ENCODE results near the gene SKIC2. TPM values are rescaled to one million over a fixed set of nuclear protein-coding genes. Genes with fewer than 3 reads are reported as not detected.
A peak's percentile ranks its signal among the peaks of the same experiment; 100 is the strongest.
"Not testable (repeated sequence)": the region's sequence is repeated elsewhere in the genome, so short reads cannot be mapped to it uniquely, and the experiment has no call there.

Gene SKIC2
- total and polyA plus RNA-seq, 7 experiments from 2014 or later = 20.1 to 139 (median 93.2) TPM

DNA sequence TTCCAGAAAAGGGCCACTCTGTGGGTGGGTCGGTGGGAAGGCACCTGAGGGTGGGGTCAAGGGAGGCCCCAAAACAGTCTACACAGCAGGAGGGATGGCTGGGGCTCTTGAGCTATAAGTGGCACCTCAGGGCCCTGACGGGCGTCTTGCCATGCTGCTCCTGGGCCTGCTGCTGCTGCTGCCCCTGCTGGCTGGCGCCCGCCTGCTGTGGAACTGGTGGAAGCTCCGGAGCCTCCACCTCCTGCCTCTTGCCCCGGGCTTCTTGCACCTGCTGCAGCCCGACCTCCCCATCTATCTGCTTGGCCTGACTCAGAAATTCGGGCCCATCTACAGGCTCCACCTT lies 46.5 kb downstream of the SKIC2 start:
- H3K27ac Mint-ChIP-seq = peak overlapping the region in 4 of 9 donors; percentile 61 to 90 (median 82)
- ATAC-seq; intact Hi-C loops (cut with micrococcal nuclease); H3K27me3 ChIP-seq (ENCODE audit: control insufficient read depth in 2 of 2, insufficient read depth in 2 of 2, low read length in 2 of 2); H3K9me3 ChIP-seq (ENCODE audit: control insufficient read depth in 2 of 3, low read length in 3 of 3); H3K27ac ChIP-seq (ENCODE audit: low read depth, low read length); H3K36me3 Mint-ChIP-seq; H3K36me3 ChIP-seq (ENCODE audit: control insufficient read depth in 2 of 3, insufficient read depth in 3 of 3, low read length in 3 of 3); CTCF ChIA-PET; H3K27me3 Mint-ChIP-seq; H3K4me3 ChIP-seq (ENCODE audit: low read length); POLR2A ChIA-PET; H3K4me1 ChIP-seq (ENCODE audit: control insufficient read depth in 2 of 2, insufficient read depth in 2 of 2, low read length in 2 of 2); H3K9me3 Mint-ChIP-seq: not testable (repeated sequence)
- H3K4me1 Mint-ChIP-seq = peaks cover 0 to 11% (median 9%) of the 10 kb centered on the region in 7 donors
- H3K4me3 Mint-ChIP-seq = peak overlapping the region in 1 of 10 donors; percentile 52
- peak in 1 of 9 donors; percentile 6 for DNase-seq

DNA sequence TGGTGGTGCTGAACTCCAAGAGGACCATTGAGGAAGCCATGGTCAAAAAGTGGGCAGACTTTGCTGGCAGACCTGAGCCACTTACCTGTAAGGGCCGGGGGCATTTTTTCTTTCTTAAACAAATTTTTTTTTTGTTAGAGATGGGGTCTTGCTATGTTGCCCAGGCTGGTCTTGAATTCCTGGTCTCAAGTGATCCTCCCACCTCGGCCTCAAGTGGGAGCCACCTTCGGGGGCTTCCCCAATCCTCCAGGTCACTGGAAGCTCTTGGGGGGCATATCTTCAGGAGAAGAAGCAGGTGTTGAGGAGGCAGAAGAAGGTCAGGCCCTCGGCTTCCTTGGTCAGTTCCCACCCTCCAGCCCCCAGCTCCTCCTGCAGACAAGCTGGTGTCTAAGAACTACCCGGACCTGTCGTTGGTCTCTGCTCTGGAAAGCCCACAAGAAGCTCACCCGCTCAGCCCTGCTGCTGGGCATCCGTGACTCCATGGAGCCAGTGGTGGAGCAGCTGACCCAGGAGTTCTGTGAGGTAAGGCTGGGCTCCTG lies 47.1 kb downstream of the SKIC2 start:
- H3K4me1 ChIP-seq (ENCODE audit: control insufficient read depth in 2 of 2, insufficient read depth in 2 of 2, low read length in 2 of 2); H3K27ac ChIP-seq (ENCODE audit: low read depth, low read length); H3K4me3 ChIP-seq (ENCODE audit: low read length); H3K27me3 Mint-ChIP-seq; H3K36me3 ChIP-seq (ENCODE audit: control insufficient read depth in 2 of 3, insufficient read depth in 3 of 3, low read length in 3 of 3); intact Hi-C loops (cut with micrococcal nuclease); H3K27ac Mint-ChIP-seq; H3K4me3 Mint-ChIP-seq; POLR2A ChIA-PET; CTCF ChIA-PET; H3K36me3 Mint-ChIP-seq; H3K9me3 ChIP-seq (ENCODE audit: control insufficient read depth in 2 of 3, low read length in 3 of 3); H3K27me3 ChIP-seq (ENCODE audit: control insufficient read depth in 2 of 2, insufficient read depth in 2 of 2, low read length in 2 of 2); ATAC-seq; H3K9me3 Mint-ChIP-seq: not testable (repeated sequence)
- peak in 1 of 9 donors; percentile 7 for DNase-seq
- H3K4me1 Mint-ChIP-seq = peaks cover 0 to 11% (median 9%) of the 10 kb centered on the region in 7 donors

DNA sequence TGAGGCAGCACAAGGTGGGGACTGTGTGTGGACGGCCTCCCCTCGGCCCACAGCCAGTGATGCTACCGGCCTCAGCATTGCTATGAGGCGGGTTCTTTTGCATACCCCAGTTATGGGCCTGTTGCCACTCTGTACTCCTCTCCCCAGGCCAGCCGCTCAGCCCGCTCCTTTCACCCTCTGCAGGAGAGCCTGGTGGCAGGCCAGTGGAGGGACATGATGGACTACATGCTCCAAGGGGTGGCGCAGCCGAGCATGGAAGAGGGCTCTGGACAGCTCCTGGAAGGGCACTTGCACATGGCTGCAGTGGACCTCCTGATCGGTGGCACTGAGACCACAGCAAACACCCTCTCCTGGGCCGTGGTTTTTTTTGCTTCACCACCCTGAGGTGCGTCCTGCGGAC lies 48.1 kb downstream of the SKIC2 start:
- H3K4me3 Mint-ChIP-seq; H3K9me3 Mint-ChIP-seq; H3K9me3 ChIP-seq (ENCODE audit: control insufficient read depth in 2 of 3, low read length in 3 of 3); intact Hi-C loops (cut with micrococcal nuclease); H3K27me3 Mint-ChIP-seq; H3K4me3 ChIP-seq (ENCODE audit: low read length); H3K36me3 ChIP-seq (ENCODE audit: control insufficient read depth in 2 of 3, insufficient read depth in 3 of 3, low read length in 3 of 3); ATAC-seq; POLR2A ChIA-PET; H3K27ac ChIP-seq (ENCODE audit: low read depth, low read length); H3K27me3 ChIP-seq (ENCODE audit: control insufficient read depth in 2 of 2, insufficient read depth in 2 of 2, low read length in 2 of 2); DNase-seq; H3K27ac Mint-ChIP-seq; H3K36me3 Mint-ChIP-seq; H3K4me1 ChIP-seq (ENCODE audit: control insufficient read depth in 2 of 2, insufficient read depth in 2 of 2, low read length in 2 of 2); CTCF ChIA-PET: not testable (repeated sequence)
- H3K4me1 Mint-ChIP-seq = peaks cover 0 to 11% (median 9%) of the 10 kb centered on the region in 7 donors

DNA sequence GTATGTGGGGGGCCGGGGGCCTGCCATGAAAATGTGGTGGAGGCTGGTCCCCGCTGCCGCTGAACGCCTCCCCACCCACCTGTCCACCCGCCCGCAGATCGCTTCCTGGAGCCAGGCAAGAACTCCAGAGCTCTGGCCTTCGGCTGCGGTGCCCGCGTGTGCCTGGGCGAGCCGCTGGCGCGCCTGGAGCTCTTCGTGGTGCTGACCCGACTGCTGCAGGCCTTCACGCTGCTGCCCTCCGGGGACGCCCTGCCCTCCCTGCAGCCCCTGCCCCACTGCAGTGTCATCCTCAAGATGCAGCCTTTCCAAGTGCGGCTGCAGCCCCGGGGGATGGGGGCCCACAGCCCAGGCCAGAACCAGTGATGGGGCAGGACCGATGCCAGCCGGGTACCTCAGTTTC lies 49.1 kb downstream of the SKIC2 start:
- H3K4me3 Mint-ChIP-seq; CTCF ChIA-PET; DNase-seq; intact Hi-C loops (cut with micrococcal nuclease); ATAC-seq; H3K27me3 Mint-ChIP-seq; H3K9me3 Mint-ChIP-seq; H3K36me3 ChIP-seq (ENCODE audit: control insufficient read depth in 2 of 3, insufficient read depth in 3 of 3, low read length in 3 of 3); H3K36me3 Mint-ChIP-seq; H3K27ac ChIP-seq (ENCODE audit: low read depth, low read length); H3K27ac Mint-ChIP-seq; H3K27me3 ChIP-seq (ENCODE audit: control insufficient read depth in 2 of 2, insufficient read depth in 2 of 2, low read length in 2 of 2); H3K4me3 ChIP-seq (ENCODE audit: low read length); H3K4me1 ChIP-seq (ENCODE audit: control insufficient read depth in 2 of 2, insufficient read depth in 2 of 2, low read length in 2 of 2); POLR2A ChIA-PET; H3K9me3 ChIP-seq (ENCODE audit: control insufficient read depth in 2 of 3, low read length in 3 of 3): not testable (repeated sequence)
- peaks cover 0 to 11% (median 9%) of the 10 kb centered on the region in 7 donors for H3K4me1 Mint-ChIP-seq

DNA sequence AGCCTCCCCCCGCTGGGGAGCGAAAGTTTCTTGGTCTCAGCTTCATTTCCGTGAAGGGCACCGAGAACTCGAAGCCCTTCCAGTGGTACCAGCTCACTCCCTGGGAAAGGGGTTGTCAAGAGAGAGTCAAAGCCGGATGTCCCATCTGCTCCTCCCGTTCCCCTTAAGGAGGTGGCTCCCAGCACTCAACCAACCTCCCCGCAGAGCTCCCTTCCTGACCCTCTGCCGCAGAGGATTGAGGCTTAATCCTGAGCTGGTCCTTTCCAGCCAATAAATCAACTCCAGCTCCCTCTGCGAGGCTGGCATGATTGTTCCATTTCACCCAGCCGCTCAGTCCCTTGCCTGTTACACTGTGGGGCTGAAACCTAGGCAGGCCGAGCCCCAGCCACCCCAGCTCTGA lies 49.6 kb downstream of the SKIC2 start:
- H3K36me3 ChIP-seq (ENCODE audit: control insufficient read depth in 2 of 3, insufficient read depth in 3 of 3, low read length in 3 of 3); H3K27ac ChIP-seq (ENCODE audit: low read depth, low read length); H3K4me1 ChIP-seq (ENCODE audit: control insufficient read depth in 2 of 2, insufficient read depth in 2 of 2, low read length in 2 of 2); H3K27me3 ChIP-seq (ENCODE audit: control insufficient read depth in 2 of 2, insufficient read depth in 2 of 2, low read length in 2 of 2); H3K27ac Mint-ChIP-seq; H3K27me3 Mint-ChIP-seq; H3K4me3 ChIP-seq (ENCODE audit: low read length); H3K9me3 ChIP-seq (ENCODE audit: control insufficient read depth in 2 of 3, low read length in 3 of 3); H3K36me3 Mint-ChIP-seq; ATAC-seq; POLR2A ChIA-PET; CTCF ChIA-PET; H3K9me3 Mint-ChIP-seq; H3K4me3 Mint-ChIP-seq; intact Hi-C loops (cut with micrococcal nuclease): not testable (repeated sequence)
- peak in 1 of 9 donors; percentile 5 for DNase-seq
- peaks cover 0 to 11% (median 9%) of the 10 kb centered on the region in 7 donors for H3K4me1 Mint-ChIP-seq

DNA sequence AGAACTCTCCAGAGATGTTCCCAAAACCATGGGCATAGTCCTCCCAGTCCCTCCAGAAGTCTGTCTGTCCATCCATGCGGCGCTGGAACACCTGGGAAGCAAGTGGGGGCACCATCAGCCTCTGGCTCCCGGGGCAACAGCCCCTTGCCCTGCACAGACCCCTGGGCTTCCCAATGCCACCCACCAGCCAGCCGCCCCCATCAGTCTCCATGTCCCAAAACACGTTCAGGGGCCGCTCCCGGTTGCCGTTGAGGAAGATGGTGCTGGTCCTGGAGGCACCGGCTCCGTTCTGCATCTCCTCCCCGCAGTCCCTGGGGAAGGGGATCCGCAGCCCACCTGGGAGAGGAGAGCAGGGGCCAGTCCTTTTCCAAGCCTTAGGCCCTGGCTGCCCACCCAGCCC lies 50.6 kb downstream of the SKIC2 start:
- H3K27me3 Mint-ChIP-seq; H3K4me3 ChIP-seq (ENCODE audit: low read length); H3K27ac ChIP-seq (ENCODE audit: low read depth, low read length); H3K36me3 Mint-ChIP-seq; CTCF ChIA-PET; POLR2A ChIA-PET; H3K9me3 Mint-ChIP-seq; H3K4me3 Mint-ChIP-seq; H3K27me3 ChIP-seq (ENCODE audit: control insufficient read depth in 2 of 2, insufficient read depth in 2 of 2, low read length in 2 of 2); H3K4me1 ChIP-seq (ENCODE audit: control insufficient read depth in 2 of 2, insufficient read depth in 2 of 2, low read length in 2 of 2); H3K9me3 ChIP-seq (ENCODE audit: control insufficient read depth in 2 of 3, low read length in 3 of 3); H3K36me3 ChIP-seq (ENCODE audit: control insufficient read depth in 2 of 3, insufficient read depth in 3 of 3, low read length in 3 of 3); ATAC-seq; intact Hi-C loops (cut with micrococcal nuclease); DNase-seq; H3K27ac Mint-ChIP-seq: not testable (repeated sequence)
- peaks cover 0 to 10% (median 9%) of the 10 kb centered on the region in 7 donors for H3K4me1 Mint-ChIP-seq

DNA sequence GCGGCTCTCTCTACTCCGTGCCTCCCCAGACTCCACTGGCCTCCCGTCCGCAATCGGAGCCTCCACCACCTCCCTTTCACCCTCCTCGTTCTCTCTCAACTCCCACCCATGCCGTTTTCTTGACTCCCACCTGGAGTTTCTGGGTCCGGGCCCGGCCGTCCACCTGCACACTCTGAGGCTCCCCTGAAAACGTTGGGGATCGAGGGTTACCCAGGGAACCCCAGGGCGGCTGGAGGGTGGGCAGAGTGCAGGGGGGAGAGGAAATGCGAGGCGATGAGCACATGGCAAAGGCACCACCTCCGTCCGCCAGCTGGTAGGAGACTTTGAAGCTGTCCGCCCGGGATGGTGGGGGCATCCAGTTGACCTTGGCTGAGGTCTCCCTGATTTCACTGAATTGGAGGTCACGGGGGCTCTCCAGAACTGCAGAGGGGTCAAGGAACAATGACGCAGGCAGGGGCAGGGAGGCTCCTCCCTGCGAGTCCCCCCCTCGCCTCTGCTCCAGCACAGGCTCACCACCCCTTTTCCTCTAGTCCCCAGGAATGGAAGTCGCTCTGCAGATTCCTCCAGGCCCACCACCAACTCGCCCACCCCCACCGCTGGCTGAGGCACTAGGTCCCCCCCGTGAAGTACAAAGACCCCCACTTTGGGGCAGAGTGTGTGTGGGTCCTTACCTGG lies 52.0 kb downstream of the SKIC2 start:
- H3K27ac Mint-ChIP-seq; H3K27me3 Mint-ChIP-seq; H3K4me3 Mint-ChIP-seq; H3K27ac ChIP-seq (ENCODE audit: low read depth, low read length); H3K27me3 ChIP-seq (ENCODE audit: control insufficient read depth in 2 of 2, insufficient read depth in 2 of 2, low read length in 2 of 2); POLR2A ChIA-PET; intact Hi-C loops (cut with micrococcal nuclease); CTCF ChIA-PET; H3K4me1 Mint-ChIP-seq; H3K9me3 ChIP-seq (ENCODE audit: control insufficient read depth in 2 of 3, low read length in 3 of 3); ATAC-seq; H3K4me1 ChIP-seq (ENCODE audit: control insufficient read depth in 2 of 2, insufficient read depth in 2 of 2, low read length in 2 of 2); H3K9me3 Mint-ChIP-seq; H3K36me3 ChIP-seq (ENCODE audit: control insufficient read depth in 2 of 3, insufficient read depth in 3 of 3, low read length in 3 of 3); H3K4me3 ChIP-seq (ENCODE audit: low read length); H3K36me3 Mint-ChIP-seq: not testable (repeated sequence)
- DNase-seq = peak in 1 of 9 donors; percentile 3

Measured in naive thymus-derived CD4-positive, alpha-beta T cell (primary cell).